ENCODE measurements around the gene MAG. TPM values are rescaled to one million over a fixed set of nuclear protein-coding genes. Genes with fewer than 3 reads are reported as not detected.

The MAG gene
- total and polyA plus RNA-seq, 7 donors, result 0.06 to 6.1 TPM; not detected in 5

GRCh38 chr19:35347930-35348298, 56.0 kb downstream of the MAG start:
- Histone ChIP-seq H3K4me3 (no peak overlapping the region), H3K36me3 (no peaks in the 10 kb centered on the region), H3K27ac (no peak overlapping the region), H3K9me3 (no peaks in the 10 kb centered on the region), H3K27me3 (peaks cover 0 to 7% (median 0%) of the 10 kb centered on the region in 3 donors), H3K4me1 (no peaks in the 10 kb centered on the region)
- no peak for TF ChIP-seq POLR2AphosphoS5 (IDR thresholded peaks at IDR 0.05)
- intact Hi-C loops (cut with DNase I), result no loop called here
- DNase-seq, result no peak
- WGBS, 2 donors, result 69 to 71% methylated on average over 7 of the region's 7 CpGs

GRCh38 chr19:35348911-35349611, 57.1 kb downstream of the MAG start:
- no peak for TF ChIP-seq POLR2AphosphoS5 (IDR thresholded peaks at IDR 0.05)
- TF ChIP-seq CTCF (IDR thresholded peaks at IDR 0.05), result no peak
- no peak for TF ChIP-seq EP300 (IDR thresholded peaks at IDR 0.05)
- TF ChIP-seq POLR2A (IDR thresholded peaks at IDR 0.05), result no peak
- Histone ChIP-seq H3K9me3 (no peaks in the 10 kb centered on the region), H3K4me3 (no peak overlapping the region), H3K27ac (no peak overlapping the region), H3K36me3 (no peaks in the 10 kb centered on the region), H3K27me3 (peaks cover 0 to 7% (median 0%) of the 10 kb centered on the region in 3 donors), H3K4me1 (no peaks in the 10 kb centered on the region)
- 71 to 83% methylated on average over 18 of the region's 18 CpGs for WGBS, 2 donors
- intact Hi-C loops (cut with DNase I), result no loop called here
- DNase-seq, result peak; percentile 46

DNA sequence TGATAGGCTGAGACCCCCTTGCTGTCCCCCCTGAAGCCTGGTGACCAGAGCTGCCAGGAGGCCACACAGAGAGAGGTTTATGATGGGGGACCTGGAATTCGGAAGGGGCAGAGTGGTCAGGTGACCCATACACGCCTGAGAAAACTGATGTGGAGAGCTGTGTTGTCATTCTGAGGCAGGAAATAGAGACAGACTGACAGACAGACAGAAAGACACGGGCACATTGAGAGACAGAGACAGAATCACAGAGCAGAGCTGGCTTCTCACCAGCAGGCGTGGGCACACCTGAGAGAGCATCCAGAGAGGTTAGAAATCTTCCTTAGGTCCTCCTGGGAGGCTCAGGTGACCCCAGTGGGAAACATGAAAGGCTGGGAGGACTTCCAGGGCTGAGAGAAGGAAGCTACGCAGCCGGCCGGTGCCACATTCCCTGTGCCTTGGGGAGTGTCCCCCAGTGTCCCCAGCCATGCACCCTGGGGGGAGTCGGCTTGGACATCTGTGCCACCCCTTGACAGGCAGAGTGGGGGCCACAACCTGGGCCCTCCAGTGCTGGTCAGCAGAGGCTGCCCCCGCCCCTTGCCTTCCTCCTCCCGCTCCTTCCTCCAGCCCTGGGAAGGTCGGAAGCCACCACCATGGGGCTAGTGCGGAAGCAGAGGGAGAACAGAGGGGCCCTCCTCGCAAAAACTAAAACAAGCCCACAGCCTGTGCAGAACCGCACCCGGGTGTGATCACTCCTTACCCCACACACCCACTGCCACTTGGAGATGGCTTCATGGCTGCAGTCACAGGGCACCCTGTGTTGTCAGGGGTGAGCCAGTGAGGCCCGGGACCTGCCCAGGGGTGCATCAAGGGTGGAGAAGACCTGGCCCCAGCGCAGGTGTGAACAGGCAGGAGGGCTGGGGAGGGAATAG, 57.9 kb downstream of the MAG start:
- no peak overlapping the region for H3K4me3 ChIP-seq
- WGBS, 2 donors, result 70 to 84% methylated on average over 17 of the region's 17 CpGs
- no peaks in the 10 kb centered on the region for H3K4me1 ChIP-seq
- no peaks in the 10 kb centered on the region for H3K9me3 ChIP-seq
- no peak overlapping the region for H3K27ac ChIP-seq
- intact Hi-C loops (cut with DNase I), result loop anchor here (10.0 kb wide), 1 partner anchor 115 kb away; no protein-coding TSS in a partner anchor
- peak; percentile 57 for DNase-seq
- TF ChIP-seq POLR2A (IDR thresholded peaks at IDR 0.05), result no peak
- TF ChIP-seq CTCF (IDR thresholded peaks at IDR 0.05), result no peak
- no peak for TF ChIP-seq EP300 (IDR thresholded peaks at IDR 0.05)
- TF ChIP-seq POLR2AphosphoS5 (IDR thresholded peaks at IDR 0.05), result no peak
- peaks cover 0 to 7% (median 0%) of the 10 kb centered on the region in 3 donors for H3K27me3 ChIP-seq
- no peaks in the 10 kb centered on the region for H3K36me3 ChIP-seq

GRCh38 chr19:35350591-35350990, 58.6 kb downstream of the MAG start:
- Histone ChIP-seq H3K36me3 (no peaks in the 10 kb centered on the region), H3K4me1 (no peaks in the 10 kb centered on the region), H3K9me3 (no peaks in the 10 kb centered on the region), H3K27me3 (peaks cover 0 to 7% (median 0%) of the 10 kb centered on the region in 3 donors), H3K27ac (no peak overlapping the region), H3K4me3 (no peak overlapping the region)
- WGBS, 2 donors, result 78 to 83% methylated on average over 7 of the region's 7 CpGs
- TF ChIP-seq POLR2A (IDR thresholded peaks at IDR 0.05) (no peak), POLR2AphosphoS5 (IDR thresholded peaks at IDR 0.05) (no peak), CTCF (IDR thresholded peaks at IDR 0.05) (no peak), EP300 (IDR thresholded peaks at IDR 0.05) (no peak)
- peak; percentile 44 for DNase-seq
- intact Hi-C loops (cut with DNase I), result loop anchor here (10.0 kb wide), 1 partner anchor 114 kb away; no protein-coding TSS in a partner anchor

Measured in sigmoid colon (tissue), 7 donors.